ENCODE data around the gene CCDC92B. TPM values are rescaled to one million over a fixed set of nuclear protein-coding genes. Genes with fewer than 3 reads are reported as not detected.
A peak's percentile ranks its signal among the peaks of the same experiment; 100 is the strongest.

The CCDC92B gene
- total RNA-seq, 2 donors from 2014 or later, result 0.14 TPM; not detected in 1

DNA sequence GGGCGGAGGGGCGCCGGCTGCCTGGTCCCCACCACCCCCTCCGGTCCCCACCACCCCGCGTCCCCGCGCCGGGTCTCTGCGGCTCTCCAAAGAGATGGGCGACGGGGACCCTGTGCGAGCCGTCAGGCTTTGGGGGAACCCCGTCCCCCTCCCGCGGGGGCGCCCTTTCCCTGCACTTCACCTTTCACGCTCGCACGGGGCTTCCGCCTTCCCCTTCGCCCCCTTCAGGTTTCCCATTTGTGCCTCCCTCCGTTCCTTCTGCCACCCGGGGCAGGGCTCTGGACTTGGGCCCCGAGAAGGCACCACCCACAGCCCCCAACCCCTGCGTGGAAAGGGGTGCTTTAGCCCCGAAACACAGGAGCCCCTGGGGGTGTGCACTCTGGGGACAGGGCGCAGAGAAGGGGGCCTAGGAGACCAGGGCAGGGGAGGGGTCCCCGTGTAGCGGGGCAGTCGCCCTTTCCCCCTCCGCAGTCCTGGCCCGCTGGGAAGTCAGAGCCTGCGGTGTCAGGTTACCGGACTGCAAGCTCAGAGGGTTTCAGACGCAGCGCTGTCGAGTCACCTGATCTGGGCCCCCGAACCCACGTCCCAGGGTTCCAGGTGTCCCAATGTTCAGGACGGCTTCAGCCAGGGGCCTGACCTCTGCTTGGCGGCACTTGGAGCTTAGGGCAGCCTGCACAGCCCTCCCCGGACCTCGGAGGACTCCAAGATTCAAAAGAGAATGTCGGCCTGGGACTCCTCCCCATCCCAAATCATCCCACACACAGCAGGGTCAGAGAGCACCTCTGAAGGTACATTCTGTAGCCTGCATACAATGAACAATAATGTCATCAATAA is 6.7 kb upstream of the CCDC92B start:
- H3K4me3 ChIP-seq, result peak overlapping the region; percentile 21

DNA sequence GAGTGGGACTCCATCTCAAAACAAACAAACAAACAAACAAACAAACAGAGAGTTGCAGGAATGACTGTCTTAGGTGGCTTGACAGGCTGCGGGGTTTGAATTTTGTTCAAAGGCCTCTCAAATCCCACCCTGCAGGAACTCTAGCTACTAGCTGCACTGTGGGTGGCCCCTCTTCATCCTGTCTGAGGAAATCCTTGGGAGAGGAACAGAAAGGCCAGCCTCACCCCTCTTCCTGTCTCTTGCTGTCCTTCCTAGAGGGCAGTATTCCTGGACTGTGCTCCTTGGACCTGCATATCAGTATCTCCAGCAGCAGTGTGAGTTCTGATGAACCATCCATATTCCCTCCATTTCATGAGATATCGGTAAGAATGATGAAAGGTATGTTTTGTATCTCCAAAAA is 2.0 kb upstream of the CCDC92B start:
- DNase-seq (ENCODE audit: low spot score) (no peak), ATAC-seq (ENCODE audit: insufficient number of reproducible peaks, low FRiP score, low read depth) (no peak)
- TF ChIP-seq, protein P1, sequence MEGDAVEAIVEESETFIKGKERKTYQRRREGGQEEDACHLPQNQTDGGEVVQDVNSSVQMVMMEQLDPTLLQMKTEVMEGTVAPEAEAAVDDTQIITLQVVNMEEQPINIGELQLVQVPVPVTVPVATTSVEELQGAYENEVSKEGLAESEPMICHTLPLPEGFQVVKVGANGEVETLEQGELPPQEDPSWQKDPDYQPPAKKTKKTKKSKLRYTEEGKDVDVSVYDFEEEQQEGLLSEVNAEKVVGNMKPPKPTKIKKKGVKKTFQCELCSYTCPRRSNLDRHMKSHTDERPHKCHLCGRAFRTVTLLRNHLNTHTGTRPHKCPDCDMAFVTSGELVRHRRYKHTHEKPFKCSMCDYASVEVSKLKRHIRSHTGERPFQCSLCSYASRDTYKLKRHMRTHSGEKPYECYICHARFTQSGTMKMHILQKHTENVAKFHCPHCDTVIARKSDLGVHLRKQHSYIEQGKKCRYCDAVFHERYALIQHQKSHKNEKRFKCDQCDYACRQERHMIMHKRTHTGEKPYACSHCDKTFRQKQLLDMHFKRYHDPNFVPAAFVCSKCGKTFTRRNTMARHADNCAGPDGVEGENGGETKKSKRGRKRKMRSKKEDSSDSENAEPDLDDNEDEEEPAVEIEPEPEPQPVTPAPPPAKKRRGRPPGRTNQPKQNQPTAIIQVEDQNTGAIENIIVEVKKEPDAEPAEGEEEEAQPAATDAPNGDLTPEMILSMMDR (IDR thresholded peaks at IDR 0.05), result no peak
- Histone ChIP-seq H3K4me3 (no peak overlapping the region), H3K36me3 (no peaks in the 10 kb centered on the region), H3K27me3 (replicated peaks; ENCODE audit: insufficient read depth) (no peaks in the 10 kb centered on the region), H3K27ac (no peak overlapping the region), H3K9me3 (no peaks in the 10 kb centered on the region), H3K4me1 (ENCODE audit: control insufficient read depth in 1 of 2, low read depth in 2 of 2) (peaks cover 0 to 7% of the 10 kb centered on the region in 2 donors)

More for the DNA sequence above, 6.7 kb upstream of the CCDC92B start:
- H3K4me1 ChIP-seq (ENCODE audit: control insufficient read depth in 1 of 2, low read depth in 2 of 2), result peaks cover 0 to 7% of the 10 kb centered on the region in 2 donors
- H3K9me3 ChIP-seq, result no peaks in the 10 kb centered on the region
- DNase-seq (ENCODE audit: low spot score), result no peak
- no peak for ATAC-seq (ENCODE audit: insufficient number of reproducible peaks, low FRiP score, low read depth)
- TF ChIP-seq, protein P1 (IDR thresholded peaks at IDR 0.05), result no peak
- H3K27me3 ChIP-seq (replicated peaks; ENCODE audit: insufficient read depth), result no peaks in the 10 kb centered on the region
- H3K36me3 ChIP-seq, result no peaks in the 10 kb centered on the region
- no peak overlapping the region for H3K27ac ChIP-seq

DNA sequence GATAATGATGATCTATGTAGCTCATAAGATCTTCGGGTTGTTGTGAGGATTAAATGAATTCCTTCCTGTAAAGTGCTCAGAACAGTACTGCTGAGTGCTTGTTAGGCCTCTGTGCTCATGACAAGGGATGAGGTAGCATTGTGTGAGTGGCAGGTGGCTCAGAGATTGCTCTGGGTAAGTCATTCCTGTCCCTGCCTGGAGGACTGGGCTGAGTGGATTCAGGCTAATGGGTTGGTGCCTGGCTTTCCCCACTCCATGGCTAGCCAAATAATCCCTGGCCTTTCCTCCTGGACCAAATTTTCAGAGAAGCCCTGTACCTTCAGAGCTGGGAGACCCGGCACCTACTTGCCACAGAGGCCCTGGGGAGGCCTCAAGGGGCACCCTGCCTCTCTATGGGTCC is 1.3 kb upstream of the CCDC92B start:
- TF ChIP-seq, protein P1 (IDR thresholded peaks at IDR 0.05), result no peak
- Histone ChIP-seq H3K4me3 (no peak overlapping the region), H3K27me3 (replicated peaks; ENCODE audit: insufficient read depth) (no peaks in the 10 kb centered on the region), H3K4me1 (ENCODE audit: control insufficient read depth in 1 of 2, low read depth in 2 of 2) (peaks cover 0 to 2% of the 10 kb centered on the region in 2 donors), H3K27ac (no peak overlapping the region), H3K9me3 (no peaks in the 10 kb centered on the region), H3K36me3 (no peaks in the 10 kb centered on the region)
- ATAC-seq (ENCODE audit: insufficient number of reproducible peaks, low FRiP score, low read depth), result no peak
- DNase-seq (ENCODE audit: low spot score), result no peak

DNA sequence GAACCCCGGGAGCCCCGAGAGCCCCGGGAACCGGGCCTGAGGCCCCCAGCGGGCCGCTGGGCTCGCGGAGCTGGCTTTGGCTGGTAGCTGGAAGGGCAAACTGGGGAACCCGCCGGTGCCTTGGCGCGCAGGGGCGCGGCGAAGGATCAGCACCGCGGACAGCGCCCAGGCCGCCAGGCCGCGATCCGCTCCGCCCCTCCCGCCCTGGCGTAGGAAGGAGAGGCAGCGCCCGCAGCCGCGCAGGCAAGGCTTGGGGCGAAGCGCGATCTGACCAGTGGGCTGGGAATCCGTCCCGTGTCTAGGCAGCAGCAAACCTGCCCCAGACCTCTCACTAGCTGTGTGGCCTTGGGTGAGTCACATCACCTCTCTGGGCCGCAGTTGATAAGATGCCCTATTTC is 331 bp upstream of the CCDC92B start:
- H3K4me3 ChIP-seq, result no peak overlapping the region
- H3K4me1 ChIP-seq (ENCODE audit: control insufficient read depth in 1 of 2, low read depth in 2 of 2), result no peaks in the 10 kb centered on the region
- H3K36me3 ChIP-seq, result no peaks in the 10 kb centered on the region
- TF ChIP-seq, protein P1 (IDR thresholded peaks at IDR 0.05), result no peak
- H3K9me3 ChIP-seq, result no peaks in the 10 kb centered on the region
- no peak overlapping the region for H3K27ac ChIP-seq
- ATAC-seq (ENCODE audit: insufficient number of reproducible peaks, low FRiP score, low read depth) (no peak), DNase-seq (ENCODE audit: low spot score) (no peak)
- no peaks in the 10 kb centered on the region for H3K27me3 ChIP-seq (replicated peaks; ENCODE audit: insufficient read depth)

DNA sequence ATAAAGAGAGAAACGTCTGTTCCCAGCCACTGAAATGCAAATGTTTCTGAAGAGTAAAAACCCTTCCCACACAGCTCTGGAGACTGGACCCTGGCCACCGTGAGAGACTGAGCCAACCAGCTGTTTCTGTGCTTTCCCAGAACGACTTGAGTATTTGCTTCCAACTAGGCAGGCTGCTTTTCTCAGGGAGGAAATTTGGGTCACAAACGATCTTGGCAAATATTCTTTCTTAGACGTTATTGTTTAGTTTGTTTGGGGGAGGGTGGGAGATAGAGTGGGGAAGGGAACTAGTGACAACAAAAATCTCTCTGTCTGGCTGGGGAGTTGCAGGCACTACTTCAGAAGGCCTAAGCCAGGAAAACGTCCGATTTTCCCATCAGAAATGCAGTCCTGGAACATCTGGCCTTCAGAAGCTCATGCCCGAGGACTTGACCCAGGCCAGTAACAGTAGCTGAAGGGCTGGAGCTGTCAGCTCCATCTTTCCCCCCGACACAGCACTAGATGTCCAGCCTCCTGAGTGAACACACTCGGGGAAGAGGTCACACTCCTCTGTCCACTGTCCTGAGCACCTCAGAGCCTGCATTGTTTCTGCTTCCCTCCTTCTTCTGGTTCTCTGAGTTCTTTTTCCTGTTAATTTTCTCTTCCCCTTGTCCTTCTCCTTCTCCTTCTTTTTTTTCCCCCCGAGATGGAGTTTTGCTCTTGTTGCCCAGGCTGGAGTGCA is 4.0 kb downstream of the CCDC92B start:
- TF ChIP-seq, protein P1 (IDR thresholded peaks at IDR 0.05), result no peak
- H3K4me3 ChIP-seq, result no peak overlapping the region
- no peaks in the 10 kb centered on the region for H3K9me3 ChIP-seq
- H3K36me3 ChIP-seq, result no peaks in the 10 kb centered on the region
- ATAC-seq (ENCODE audit: insufficient number of reproducible peaks, low FRiP score, low read depth), result no peak
- no peaks in the 10 kb centered on the region for H3K27me3 ChIP-seq (replicated peaks; ENCODE audit: insufficient read depth)
- no peak for DNase-seq (ENCODE audit: low spot score)
- H3K27ac ChIP-seq, result no peak overlapping the region
- no peaks in the 10 kb centered on the region for H3K4me1 ChIP-seq (ENCODE audit: control insufficient read depth in 1 of 2, low read depth in 2 of 2)
